HFF-Myc (cell line): ENCODE data around the gene PIGQ.

Experiments used
- DNase-seq: peaks from one replicate; pipeline ENCODE4 v3.0.0-alpha.2; 2011; ENCODE audit warnings: low read depth; ENCODE audit errors: extremely low read depth
- H3K4me3 ChIP-seq: replicated peaks from 2 replicates; pipeline ENCODE4 v1.5.1; 2011; ENCODE audit warnings: low read depth, mild to moderate bottlenecking, control low read depth, low read length
- TF ChIP-seq, protein P1 (sequence below): IDR thresholded peaks from 2 replicates; pipeline ENCODE4 v1.5.1; 2012; ENCODE audit warnings: mild to moderate bottlenecking, low read depth, low read length, control low read depth; ENCODE audit errors: missing control alignments

The PIGQ gene

DNA sequence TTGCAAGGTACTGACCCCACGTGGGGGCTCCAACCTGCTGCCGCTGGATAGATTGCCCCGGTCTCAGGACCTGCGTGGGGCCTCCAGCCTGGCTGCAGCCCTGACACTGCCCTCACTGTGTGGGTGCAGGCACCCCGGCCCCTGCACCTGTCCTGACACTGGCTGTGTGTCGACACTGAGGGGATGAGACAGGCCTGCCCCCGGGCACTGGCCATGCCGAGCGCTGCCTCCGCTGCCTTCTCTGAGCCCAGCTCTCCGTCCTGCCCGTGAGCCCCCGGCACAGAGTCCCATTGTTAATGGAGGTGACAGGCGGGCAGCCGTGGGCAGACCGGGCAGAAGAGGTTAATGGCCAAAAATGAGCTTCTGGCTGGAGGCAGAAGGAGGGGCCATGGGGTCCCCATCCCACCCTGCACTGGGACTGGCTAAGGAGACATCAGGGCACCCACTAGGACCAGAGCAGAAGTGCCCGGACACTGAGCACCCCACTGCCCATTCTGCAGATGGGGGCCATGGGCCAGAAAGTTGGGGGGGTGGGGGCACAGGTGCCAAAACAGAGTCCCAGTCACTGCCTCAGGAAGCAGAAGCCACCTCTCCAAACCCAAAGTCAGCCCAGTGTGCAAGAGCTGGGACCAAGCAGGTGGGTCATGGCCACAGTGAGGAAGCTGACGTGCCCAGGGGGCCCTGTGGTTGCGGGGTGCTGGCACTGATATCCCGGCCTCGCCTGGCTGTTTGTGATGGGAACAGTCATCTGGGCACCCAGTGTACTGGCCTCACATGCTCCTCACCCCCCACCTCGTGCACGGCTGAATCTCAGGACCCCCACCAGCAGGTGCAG lies 12.1 kb upstream of the PIGQ start:
- no peak overlapping the region for H3K4me3 ChIP-seq
- DNase-seq: no peak
- TF ChIP-seq, protein P1, sequence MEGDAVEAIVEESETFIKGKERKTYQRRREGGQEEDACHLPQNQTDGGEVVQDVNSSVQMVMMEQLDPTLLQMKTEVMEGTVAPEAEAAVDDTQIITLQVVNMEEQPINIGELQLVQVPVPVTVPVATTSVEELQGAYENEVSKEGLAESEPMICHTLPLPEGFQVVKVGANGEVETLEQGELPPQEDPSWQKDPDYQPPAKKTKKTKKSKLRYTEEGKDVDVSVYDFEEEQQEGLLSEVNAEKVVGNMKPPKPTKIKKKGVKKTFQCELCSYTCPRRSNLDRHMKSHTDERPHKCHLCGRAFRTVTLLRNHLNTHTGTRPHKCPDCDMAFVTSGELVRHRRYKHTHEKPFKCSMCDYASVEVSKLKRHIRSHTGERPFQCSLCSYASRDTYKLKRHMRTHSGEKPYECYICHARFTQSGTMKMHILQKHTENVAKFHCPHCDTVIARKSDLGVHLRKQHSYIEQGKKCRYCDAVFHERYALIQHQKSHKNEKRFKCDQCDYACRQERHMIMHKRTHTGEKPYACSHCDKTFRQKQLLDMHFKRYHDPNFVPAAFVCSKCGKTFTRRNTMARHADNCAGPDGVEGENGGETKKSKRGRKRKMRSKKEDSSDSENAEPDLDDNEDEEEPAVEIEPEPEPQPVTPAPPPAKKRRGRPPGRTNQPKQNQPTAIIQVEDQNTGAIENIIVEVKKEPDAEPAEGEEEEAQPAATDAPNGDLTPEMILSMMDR: no peak

DNA sequence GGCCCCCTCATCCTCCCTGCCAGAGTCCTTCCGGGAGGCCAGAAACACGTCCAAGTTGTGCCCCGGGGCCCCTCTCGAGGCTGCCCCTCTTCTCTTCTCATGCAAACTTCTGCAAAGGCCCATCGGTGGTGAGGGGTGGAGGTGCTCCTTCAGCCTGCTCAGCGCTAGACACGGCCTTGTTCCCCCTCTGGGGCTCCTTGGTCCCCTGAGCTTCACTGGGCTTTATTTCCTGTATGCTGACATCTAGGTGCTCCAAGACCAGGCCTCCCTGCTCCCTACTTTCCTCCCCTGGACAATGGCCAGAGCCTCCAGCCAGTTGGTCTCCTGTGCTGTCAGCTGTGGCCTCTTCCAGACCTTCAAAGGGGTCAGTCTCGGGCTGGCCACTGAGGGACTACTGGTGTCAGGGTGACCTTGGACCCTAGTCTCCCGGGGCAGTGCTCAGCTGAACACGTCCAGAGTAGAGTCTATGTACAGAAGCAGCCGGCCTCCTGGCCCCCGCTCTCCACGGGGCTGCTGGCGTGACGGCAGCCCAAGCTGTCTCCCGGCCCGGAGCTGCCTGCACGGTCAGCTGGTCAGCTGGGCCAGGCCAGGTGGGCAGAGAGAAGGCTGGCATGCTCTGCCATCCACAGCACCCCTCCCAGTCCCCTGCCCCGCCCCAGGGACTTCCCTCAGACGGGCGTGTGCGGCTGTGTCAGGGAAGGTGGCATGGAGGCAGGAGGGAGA lies 11.3 kb upstream of the PIGQ start:
- TF ChIP-seq, protein P1: no peak
- H3K4me3 ChIP-seq: no peak overlapping the region
- no peak for DNase-seq

DNA sequence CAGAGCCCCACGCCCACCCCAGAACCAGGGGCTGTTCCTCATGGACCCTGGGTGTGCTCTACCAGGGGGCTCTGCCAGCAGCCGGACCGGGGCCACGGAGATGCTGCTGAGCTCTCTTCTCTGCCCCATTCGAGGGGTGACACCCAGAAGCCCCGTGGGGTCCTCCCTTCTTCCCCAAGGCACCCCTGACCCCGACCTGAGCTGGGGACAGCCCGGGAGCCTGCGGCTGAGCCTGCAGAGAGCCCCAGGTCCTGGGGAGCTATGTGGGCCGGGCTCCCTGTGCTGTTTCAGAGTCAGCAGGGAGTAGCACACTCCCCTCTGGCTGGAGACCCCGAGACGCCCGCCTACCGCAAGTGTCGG lies 10.8 kb upstream of the PIGQ start:
- DNase-seq: no peak
- TF ChIP-seq, protein P1: no peak
- H3K4me3 ChIP-seq: no peak overlapping the region

DNA sequence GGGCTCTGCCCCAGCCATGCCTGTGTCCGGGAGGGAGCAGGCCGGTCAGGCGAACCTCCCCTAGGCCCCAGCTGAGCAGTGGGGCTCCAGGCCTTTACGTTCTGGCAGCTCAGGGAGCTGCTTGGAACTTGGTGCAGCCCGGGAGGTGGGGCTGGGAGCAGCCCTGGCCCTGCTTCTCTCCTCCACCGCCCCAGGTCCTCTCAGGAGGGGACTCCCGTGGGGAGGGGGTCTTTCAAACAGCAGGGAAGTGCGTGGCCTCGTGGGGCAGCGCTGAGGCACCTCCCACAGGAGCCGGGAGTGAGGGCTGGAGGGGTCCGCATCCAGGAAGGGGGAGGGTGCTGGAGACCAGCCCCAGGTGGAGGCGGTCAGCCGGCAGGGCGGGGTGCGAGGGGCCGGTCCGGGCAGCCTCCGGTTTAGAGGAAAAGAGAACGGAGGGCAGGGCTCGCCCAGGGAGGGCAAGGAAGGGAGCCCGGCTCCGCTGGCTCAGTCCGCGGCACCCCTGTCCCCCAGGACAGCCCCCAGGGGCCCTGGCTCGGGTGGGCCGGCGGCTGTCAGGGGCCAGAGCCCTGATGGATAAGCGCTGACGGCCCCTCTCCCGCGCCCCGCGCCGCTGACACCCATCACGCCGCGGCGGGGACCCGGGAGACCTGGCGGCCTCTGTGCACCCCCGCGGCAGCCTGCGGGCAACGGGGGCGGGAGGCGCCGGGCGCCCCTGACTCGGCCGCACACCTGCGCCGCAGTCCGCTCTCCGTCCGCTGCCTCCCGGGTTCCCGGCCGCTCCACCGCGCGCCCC lies 10.2 kb upstream of the PIGQ start:
- no peak for DNase-seq
- H3K4me3 ChIP-seq: no peak overlapping the region
- TF ChIP-seq, protein P1: no peak

DNA sequence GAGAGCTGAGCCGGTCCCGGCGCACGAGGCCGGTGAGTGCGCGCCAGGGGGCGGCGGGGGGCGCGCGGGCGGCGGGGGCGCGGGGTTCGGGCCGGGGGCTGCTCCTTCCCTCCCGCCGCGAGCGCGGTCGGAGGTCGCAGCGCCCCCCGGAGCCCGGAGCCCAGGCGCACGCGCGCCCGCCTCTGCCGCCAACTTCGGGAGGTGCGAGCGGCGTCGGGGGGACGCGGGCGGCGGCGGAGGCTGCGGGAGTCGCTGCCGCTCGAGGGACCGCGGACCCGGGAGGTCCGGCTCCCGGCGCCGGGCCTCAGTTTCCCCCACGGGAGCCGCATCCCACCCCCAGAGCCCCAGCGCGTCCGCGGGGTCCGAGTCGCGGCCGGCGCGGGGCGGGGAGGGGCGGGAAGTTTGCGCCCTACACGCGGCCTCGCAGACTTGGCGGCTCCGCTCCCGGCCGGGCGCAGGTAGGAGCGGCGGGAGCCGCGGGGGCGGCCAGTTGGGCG lies 9.5 kb upstream of the PIGQ start, which contains the start of gene PRR35:
TSS of gene PRR35 (plus strand) at position 191 of the 497 bp plus-strand sequence. CDS start 2,901 bp downstream, outside the sequence.
- DNase-seq: no peak
- TF ChIP-seq, protein P1: no peak
- no peak within 1 kb of the TSS for H3K4me3 ChIP-seq

DNA sequence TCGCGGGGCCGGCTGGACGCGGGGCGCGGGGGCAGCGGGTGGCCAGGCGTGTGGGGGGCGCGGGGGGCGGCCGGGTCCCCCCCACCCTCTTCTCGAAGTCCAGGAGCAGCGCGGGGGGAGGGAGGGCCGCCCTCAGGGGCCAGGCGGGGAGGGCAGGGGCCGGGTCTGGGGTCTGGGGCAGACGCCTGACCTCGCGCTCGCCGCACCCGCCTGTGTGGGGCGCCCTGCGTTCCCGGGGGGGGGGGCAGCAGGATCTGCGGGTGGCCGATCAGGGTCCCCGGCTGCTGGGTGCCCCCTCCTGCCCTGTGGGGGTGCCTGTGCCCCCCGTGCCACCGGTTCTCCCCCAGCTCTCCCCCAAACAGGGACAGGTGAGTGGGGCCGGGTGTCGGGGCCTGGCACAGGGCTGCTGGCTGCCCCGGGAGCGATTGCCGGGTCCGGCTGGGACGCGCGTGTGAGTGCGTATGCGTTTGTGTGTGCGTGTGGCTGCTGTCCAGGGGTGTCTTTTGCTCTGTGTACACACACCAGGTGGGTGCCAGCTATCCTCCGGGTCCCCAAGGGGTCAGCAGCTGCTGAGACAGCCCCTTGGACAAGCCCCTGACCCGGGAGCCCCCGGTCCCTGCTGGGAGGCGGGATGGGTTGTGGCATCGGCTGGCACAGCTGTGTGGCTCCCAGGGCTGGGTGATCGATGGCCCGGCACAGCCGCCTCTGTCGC lies 8.9 kb upstream of the PIGQ start:
- TF ChIP-seq, protein P1: no peak
- H3K4me3 ChIP-seq: no peak overlapping the region
- no peak for DNase-seq
